Neural crest cell (in vitro differentiated cells): ENCODE results near the gene SERPINB7. TPM values are rescaled to one million over a fixed set of nuclear protein-coding genes. Genes with fewer than 3 reads are reported as not detected.
"Not testable (repeated sequence)": the region's sequence is repeated elsewhere in the genome, so short reads cannot be mapped to it uniquely, and the experiment has no call there.

Experiments used
- DNase-seq: peaks from one replicate; pipeline ENCODE4 v3.0.0; 2021; ENCODE audit warnings: low read depth, mixed read lengths, low spot score
- H3K27ac Mint-ChIP-seq: one replicate; pipeline ENCODE4 v1.8.0; 2021; ENCODE audit warnings: mild to moderate bottlenecking, mixed read lengths; ENCODE audit not compliant: unreplicated experiment
- H3K27me3 Mint-ChIP-seq: 2 replicates; pipeline ENCODE4 v1.8.0; 2021; ENCODE audit warnings: low read depth, mild to moderate bottlenecking, mixed read lengths
- H3K36me3 Mint-ChIP-seq: 2 replicates; pipeline ENCODE4 v1.8.0; 2021; ENCODE audit warnings: low read depth, mild to moderate bottlenecking, mixed read lengths
- H3K4me1 Mint-ChIP-seq: 2 replicates; pipeline ENCODE4 v1.8.0; 2021; ENCODE audit warnings: mixed read lengths
- H3K4me3 Mint-ChIP-seq: one replicate; pipeline ENCODE4 v1.8.0; 2021; ENCODE audit warnings: mild to moderate bottlenecking, mixed read lengths
- H3K9me3 Mint-ChIP-seq: 2 replicates; pipeline ENCODE4 v1.8.0; 2021; ENCODE audit warnings: mixed read lengths
- CTCF ChIP-seq: fragments of 200-600 bp; sonication (generic); conservative IDR thresholded peaks from 2 replicates; pipeline ENCODE4 v1.5.0; 2021; ENCODE audit warnings: antibody characterized with exemption, mild to moderate bottlenecking
- total RNA-seq: library from RNA; stranded (reverse); gene quantifications from 2 replicates; pipeline ENCODE4 v1.2.1, GENCODE V29; 2021

The SERPINB7 gene
- total RNA-seq, 1 donor from 2014 or later = not detected

- Mint-ChIP-seq H3K4me3 (no peak overlapping the region), H3K27me3 (no peaks in the 10 kb centered on the region), H3K4me1 (no peaks in the 10 kb centered on the region), H3K9me3 (peaks cover 8% of the 10 kb centered on the region), H3K27ac (no peak overlapping the region), H3K36me3 (peaks cover 7% of the 10 kb centered on the region)
- no peak for DNase-seq
- no peak for TF ChIP-seq CTCF
These were observed 16.5 kb upstream of the SERPINB7 start for GRCh38 chr18:63758615-63759240.

- H3K27ac Mint-ChIP-seq, H3K9me3 Mint-ChIP-seq, H3K36me3 Mint-ChIP-seq, DNase-seq, H3K4me3 Mint-ChIP-seq, H3K4me1 Mint-ChIP-seq, H3K27me3 Mint-ChIP-seq: not testable (repeated sequence)
These were observed 15.4 kb upstream of the SERPINB7 start for GRCh38 chr18:63759786-63760185.

GRCh38 chr18:63762518-63762917 lies 12.7 kb upstream of the SERPINB7 start:
- no peak overlapping the region for H3K4me3 Mint-ChIP-seq
- no peak overlapping the region for H3K27ac Mint-ChIP-seq
- no peaks in the 10 kb centered on the region for H3K27me3 Mint-ChIP-seq
- no peak for DNase-seq
- H3K36me3 Mint-ChIP-seq = peaks cover 7% of the 10 kb centered on the region
- no peak for TF ChIP-seq CTCF
- H3K9me3 Mint-ChIP-seq = peaks cover 8% of the 10 kb centered on the region
- H3K4me1 Mint-ChIP-seq = no peaks in the 10 kb centered on the region

GRCh38 chr18:63763831-63764600 lies 11.2 kb upstream of the SERPINB7 start:
- Mint-ChIP-seq H3K9me3 (peaks cover 8% of the 10 kb centered on the region), H3K27ac (no peak overlapping the region)

GRCh38 chr18:63765837-63766236 lies 9.4 kb upstream of the SERPINB7 start:
- no peak for DNase-seq
- no peak overlapping the region for H3K4me3 Mint-ChIP-seq
- H3K4me1 Mint-ChIP-seq = no peaks in the 10 kb centered on the region
- peaks cover 3% of the 10 kb centered on the region for H3K36me3 Mint-ChIP-seq
- H3K9me3 Mint-ChIP-seq = no peaks in the 10 kb centered on the region
- H3K27ac Mint-ChIP-seq = no peak overlapping the region
- H3K27me3 Mint-ChIP-seq = no peaks in the 10 kb centered on the region
- TF ChIP-seq CTCF = no peak

More at GRCh38 chr18:63763831-63764600, 11.2 kb upstream of the SERPINB7 start:
- Mint-ChIP-seq H3K36me3 (peaks cover 7% of the 10 kb centered on the region), H3K4me1 (no peaks in the 10 kb centered on the region), H3K4me3 (no peak overlapping the region), H3K27me3 (no peaks in the 10 kb centered on the region)
- no peak for TF ChIP-seq CTCF
- no peak for DNase-seq

GRCh38 chr18:63773551-63773950 lies 1.7 kb upstream of the SERPINB7 start:
- no peak for DNase-seq
- Mint-ChIP-seq H3K27ac (no peak overlapping the region), H3K27me3 (no peaks in the 10 kb centered on the region), H3K4me3 (no peak overlapping the region), H3K36me3 (no peaks in the 10 kb centered on the region), H3K9me3 (peaks cover 9% of the 10 kb centered on the region), H3K4me1 (no peaks in the 10 kb centered on the region)
- TF ChIP-seq CTCF = no peak
